ENCODE results near the gene AUNIP. TPM values are rescaled to one million over a fixed set of nuclear protein-coding genes. Genes with fewer than 3 reads are reported as not detected.

The AUNIP gene
- total and polyA plus RNA-seq, 2 donors (not counting 3 experiments of a cell fraction or from before 2014, with no cell fraction given), result 1.8 to 4.5 TPM

GRCh38 chr1:25905680-25906643 is 46.7 kb upstream of the AUNIP start, which contains the start of gene STMN1:
Gene STMN1, minus strand, starts transcription at chr1:25906419. Its CDS starts 1,743 bp downstream, at chr1:25904676.
- H3K27me3 ChIP-seq (ENCODE audit: control insufficient read depth in 2 of 2, insufficient read depth in 2 of 2, low read length in 2 of 2), result peaks cover 3 to 4% of the 10 kb centered on the region in 2 experiments
- peak within 1 kb of the TSS; percentile 89 for H3K9ac ChIP-seq (replicated peaks; ENCODE audit: extremely low read depth, insufficient read depth, low read length)
- peak within 1 kb of the TSS; percentile 96 for H3K4me2 ChIP-seq (ENCODE audit: insufficient read depth, low read length)
- FAIRE-seq (peak; percentile 85), DNase-seq (ENCODE audit: low read depth, low spot score) (peak; percentile 93)
- no TSS peak for BruUV-seq (replicated peaks)
- no peaks in the 10 kb centered on the region for H3K9me1 ChIP-seq (replicated peaks; ENCODE audit: control insufficient read depth, extremely low read depth, insufficient read depth, low read length)
- no peak for TF ChIP-seq MYC (IDR thresholded peaks at IDR 0.05; ENCODE audit: low read depth, low read length)
- peak; percentile 98 for TF ChIP-seq POLR2A (IDR thresholded peaks at IDR 0.05; ENCODE audit: low read depth, low read length)
- peak; percentile 99 for TF ChIP-seq MAX (IDR thresholded peaks at IDR 0.05; ENCODE audit: insufficient read depth, insufficient read length)
- no peak for TF ChIP-seq JUN (IDR thresholded peaks at IDR 0.05; ENCODE audit: borderline replicate concordance, insufficient read depth, insufficient read length, low read depth)
- no peak for TF ChIP-seq FOS (IDR thresholded peaks at IDR 0.05; ENCODE audit: borderline replicate concordance, insufficient read depth, low read length)
- no peak for TF ChIP-seq CTCF (IDR thresholded peaks at IDR 0.05; ENCODE audit: extremely low read depth in 1 of 2, insufficient read depth in 1 of 2, low read depth in 1 of 2, low read length in 2 of 2)
- no peak for TF ChIP-seq EZH2 (IDR thresholded peaks at IDR 0.05; ENCODE audit: borderline replicate concordance, low read depth, low read length, severe bottlenecking)
- no peak for TF ChIP-seq GATA2 (IDR thresholded peaks at IDR 0.05; ENCODE audit: insufficient read depth, insufficient read length, low read depth, low read length)
- TF ChIP-seq POLR2AphosphoS5 (IDR thresholded peaks at IDR 0.05; ENCODE audit: insufficient read depth, low read depth, low read length), result peak; percentile 99
- H4K20me1 ChIP-seq (replicated peaks; ENCODE audit: control insufficient read depth, extremely low read depth, insufficient read depth, low read length), result no peaks in the 10 kb centered on the region
- peaks cover 17% of the 10 kb centered on the region for H3K4me1 ChIP-seq (ENCODE audit: control insufficient read depth, extremely low read depth, insufficient read depth, low read length)
- peak within 1 kb of the TSS; percentile 73 to 96 (median 88) for H3K4me3 ChIP-seq (replicated peaks in 1 of 3; ENCODE audit: insufficient read depth in 1 of 3, low read depth in 1 of 3, low read length in 3 of 3)
- dilution Hi-C loops (cut with MboI; ENCODE audit: extremely low pct_ligation_motif_present, low sequenced_read_pairs), result no loop called here
- intact Hi-C loops (cut with micrococcal nuclease), result loop anchor here (1.0 to 10.0 kb wide), 6 partner anchors 7 to 249 kb away; partner anchors contain the start of genes FAM110D, PAFAH2 and PDIK1L
- H3K79me2 ChIP-seq (ENCODE audit: control insufficient read depth, insufficient read depth, low read length), result peaks cover 36% of the 10 kb centered on the region
- H3K27ac ChIP-seq (ENCODE audit: insufficient read depth, low read depth, low read length), result peak within 1 kb of the TSS; percentile 71
- H3K9me3 ChIP-seq (replicated peaks; ENCODE audit: control insufficient read depth, insufficient read depth, low read length), result no peaks in the 10 kb centered on the region
- ChIA-PET CTCF (interaction anchor here (1.1 to 15.3 kb wide), 3 partner anchors 11 to 92 kb away, joined by 4 to 404 read pairs (median 44); partner anchors contain the start of gene PAFAH2), POLR2A (interaction anchor here (0.7 to 1.6 kb wide), 5 partner anchors 10 to 92 kb away, joined by 3 to 20 read pairs (median 4); partner anchors contain the start of gene PAFAH2)
- peaks cover 8 to 19% of the 10 kb centered on the region in 2 experiments for H3K36me3 ChIP-seq (ENCODE audit: control insufficient read depth in 2 of 2, extremely low read depth in 1 of 2, insufficient read depth in 2 of 2, low read length in 2 of 2)
- peak within 1 kb of the TSS; percentile 94 for H2AFZ ChIP-seq (ENCODE audit: low read depth, low read length)
